ENCODE measurements around the gene STK10.

The STK10 gene

DNA sequence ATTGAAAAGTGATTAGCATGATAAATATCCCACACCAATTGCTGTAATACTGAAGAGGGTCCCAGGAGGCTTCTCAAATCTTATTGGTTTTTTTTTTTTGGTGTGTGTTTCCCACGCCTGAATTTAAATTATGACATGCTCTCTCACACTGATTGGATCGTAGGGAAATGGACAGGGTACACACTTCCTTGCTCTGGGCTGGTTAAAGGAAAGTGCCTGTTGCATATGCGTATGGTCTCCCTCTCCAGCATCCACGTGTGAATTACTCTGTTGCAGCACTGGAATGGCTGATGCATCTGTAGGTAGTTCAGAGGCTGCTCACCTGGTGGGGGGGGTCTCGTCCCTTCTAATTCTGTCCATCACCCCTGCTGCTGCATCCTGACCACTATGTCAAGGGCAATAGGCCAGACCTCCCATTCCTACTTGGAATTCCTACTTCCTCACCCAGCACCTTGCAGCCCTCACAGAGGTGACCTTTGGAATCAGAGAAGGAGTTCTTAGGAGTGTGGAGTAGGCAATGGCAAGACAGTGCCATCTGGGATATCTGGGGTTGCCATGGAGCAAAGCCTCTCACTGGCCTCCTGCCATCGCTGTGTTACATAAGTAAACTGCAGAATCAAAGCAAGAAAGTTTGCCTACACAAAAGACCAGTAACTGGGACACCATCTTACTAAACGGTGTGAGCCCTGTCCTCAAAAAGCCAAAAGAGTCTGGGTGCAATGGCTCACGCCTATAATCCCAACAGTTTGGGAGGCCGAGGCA, 110.2 kb downstream of the STK10 start:
- DNase-seq (ENCODE audit: low read depth), result no peak
- no peaks in the 10 kb centered on the region for H3K9me3 ChIP-seq (ENCODE audit: control insufficient read depth, low read length)
- no peaks in the 10 kb centered on the region for H3K27me3 ChIP-seq (replicated peaks; ENCODE audit: control insufficient read depth, insufficient read depth, low read length)
- no peak overlapping the region for H3K4me3 ChIP-seq (ENCODE audit: low read length)
- peak overlapping the region; percentile 11 for H3K9ac ChIP-seq (ENCODE audit: low read length)
- H3K36me3 ChIP-seq (ENCODE audit: control insufficient read depth, insufficient read depth, low read length, severe bottlenecking), result peaks cover 53% of the 10 kb centered on the region
- peaks cover 26% of the 10 kb centered on the region for H3K4me1 ChIP-seq (ENCODE audit: control insufficient read depth, insufficient read depth, low read length)

DNA sequence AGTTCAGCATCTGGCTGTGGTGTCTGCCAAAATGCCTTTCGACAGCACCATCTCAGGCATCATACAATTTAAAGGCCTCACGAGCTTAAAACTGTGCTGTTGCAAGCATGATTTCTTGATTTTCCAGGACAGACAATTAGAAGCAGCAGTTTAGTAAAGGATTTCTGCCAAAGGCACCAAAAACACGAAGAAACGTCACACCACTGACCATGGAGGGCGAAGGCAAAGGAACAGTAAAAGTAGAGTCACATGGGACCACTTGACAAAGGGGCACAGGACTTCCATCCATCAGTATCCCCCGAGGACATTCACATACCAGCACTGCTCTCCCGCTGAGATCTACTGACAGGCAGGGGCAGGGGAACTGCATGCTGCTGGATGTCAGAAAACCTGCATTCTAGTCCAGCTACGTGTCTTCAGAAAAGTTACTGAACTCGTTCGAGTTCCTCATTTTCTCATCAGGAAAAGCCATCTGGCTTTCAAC, 111.2 kb downstream of the STK10 start:
- DNase-seq (ENCODE audit: low read depth), result peak; percentile 70

DNA sequence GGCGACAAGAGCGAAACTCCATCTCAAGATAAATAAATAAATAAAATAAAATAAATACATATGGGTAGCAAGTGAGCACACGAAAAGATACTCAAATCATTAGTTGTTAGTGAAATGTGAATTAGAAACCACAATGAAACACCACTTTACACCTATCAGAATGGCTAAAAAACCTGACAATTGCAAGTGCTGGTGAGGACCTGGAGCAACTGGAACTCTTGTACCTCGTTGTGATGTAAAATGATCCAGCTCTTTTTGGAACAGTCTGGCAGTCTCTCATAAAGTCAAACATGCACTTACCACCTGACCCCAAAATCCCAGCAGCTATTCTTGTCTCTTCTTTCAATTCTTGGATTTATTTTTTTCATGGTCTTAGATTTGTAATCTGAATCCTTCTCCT, 112.4 kb downstream of the STK10 start:
- peaks cover 26% of the 10 kb centered on the region for H3K4me1 ChIP-seq (ENCODE audit: control insufficient read depth, insufficient read depth, low read length)
- H3K9ac ChIP-seq (ENCODE audit: low read length), result no peak overlapping the region
- no peak overlapping the region for H3K4me3 ChIP-seq (ENCODE audit: low read length)
- no peaks in the 10 kb centered on the region for H3K9me3 ChIP-seq (ENCODE audit: control insufficient read depth, low read length)
- H3K27me3 ChIP-seq (replicated peaks; ENCODE audit: control insufficient read depth, insufficient read depth, low read length), result no peaks in the 10 kb centered on the region
- DNase-seq (ENCODE audit: low read depth), result no peak
- peaks cover 47% of the 10 kb centered on the region for H3K36me3 ChIP-seq (ENCODE audit: control insufficient read depth, insufficient read depth, low read length, severe bottlenecking)

More for the DNA sequence above, 111.2 kb downstream of the STK10 start:
- Histone ChIP-seq H3K36me3 (ENCODE audit: control insufficient read depth, insufficient read depth, low read length, severe bottlenecking) (peaks cover 47% of the 10 kb centered on the region), H3K4me1 (ENCODE audit: control insufficient read depth, insufficient read depth, low read length) (peaks cover 26% of the 10 kb centered on the region), H3K9me3 (ENCODE audit: control insufficient read depth, low read length) (no peaks in the 10 kb centered on the region), H3K4me3 (ENCODE audit: low read length) (peak overlapping the region; percentile 3), H3K9ac (ENCODE audit: low read length) (peak overlapping the region; percentile 11), H3K27me3 (replicated peaks; ENCODE audit: control insufficient read depth, insufficient read depth, low read length) (no peaks in the 10 kb centered on the region)

DNA sequence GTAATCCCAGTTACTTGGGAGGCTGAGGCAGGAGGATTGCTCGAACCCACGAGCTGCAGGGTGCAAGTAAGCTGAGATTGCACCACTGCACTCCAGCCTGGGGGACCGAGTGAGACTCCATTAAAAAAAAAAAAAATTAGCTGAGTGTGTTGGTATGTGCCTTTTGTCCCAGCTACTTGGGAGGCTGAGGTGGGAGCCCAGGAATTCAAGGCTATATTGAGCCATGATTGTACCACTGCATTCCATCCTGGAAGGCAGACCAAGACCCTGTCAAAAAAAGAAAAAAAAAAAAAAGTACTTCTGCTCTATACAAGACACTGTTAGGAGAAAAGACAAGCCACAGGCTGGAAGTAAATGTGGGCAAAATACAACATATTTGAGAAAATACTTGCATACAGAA, 113.1 kb downstream of the STK10 start:
- Histone ChIP-seq H3K4me1 (ENCODE audit: control insufficient read depth, insufficient read depth, low read length) (peaks cover 26% of the 10 kb centered on the region), H3K9ac (ENCODE audit: low read length) (no peak overlapping the region), H3K4me3 (ENCODE audit: low read length) (no peak overlapping the region), H3K9me3 (ENCODE audit: control insufficient read depth, low read length) (no peaks in the 10 kb centered on the region), H3K27me3 (replicated peaks; ENCODE audit: control insufficient read depth, insufficient read depth, low read length) (no peaks in the 10 kb centered on the region), H3K36me3 (ENCODE audit: control insufficient read depth, insufficient read depth, low read length, severe bottlenecking) (peaks cover 43% of the 10 kb centered on the region)
- no peak for DNase-seq (ENCODE audit: low read depth)

- no peak overlapping the region for H3K9ac ChIP-seq (ENCODE audit: low read length)
- peaks cover 43% of the 10 kb centered on the region for H3K36me3 ChIP-seq (ENCODE audit: control insufficient read depth, insufficient read depth, low read length, severe bottlenecking)
- H3K9me3 ChIP-seq (ENCODE audit: control insufficient read depth, low read length), result no peaks in the 10 kb centered on the region
- no peak overlapping the region for H3K4me3 ChIP-seq (ENCODE audit: low read length)
- H3K4me1 ChIP-seq (ENCODE audit: control insufficient read depth, insufficient read depth, low read length), result peaks cover under 1% of the 10 kb centered on the region
- no peaks in the 10 kb centered on the region for H3K27me3 ChIP-seq (replicated peaks; ENCODE audit: control insufficient read depth, insufficient read depth, low read length)
- DNase-seq (ENCODE audit: low read depth), result no peak
These were observed 116.6 kb downstream of the STK10 start for GRCh38 chr5:172071309-172071875.

DNA sequence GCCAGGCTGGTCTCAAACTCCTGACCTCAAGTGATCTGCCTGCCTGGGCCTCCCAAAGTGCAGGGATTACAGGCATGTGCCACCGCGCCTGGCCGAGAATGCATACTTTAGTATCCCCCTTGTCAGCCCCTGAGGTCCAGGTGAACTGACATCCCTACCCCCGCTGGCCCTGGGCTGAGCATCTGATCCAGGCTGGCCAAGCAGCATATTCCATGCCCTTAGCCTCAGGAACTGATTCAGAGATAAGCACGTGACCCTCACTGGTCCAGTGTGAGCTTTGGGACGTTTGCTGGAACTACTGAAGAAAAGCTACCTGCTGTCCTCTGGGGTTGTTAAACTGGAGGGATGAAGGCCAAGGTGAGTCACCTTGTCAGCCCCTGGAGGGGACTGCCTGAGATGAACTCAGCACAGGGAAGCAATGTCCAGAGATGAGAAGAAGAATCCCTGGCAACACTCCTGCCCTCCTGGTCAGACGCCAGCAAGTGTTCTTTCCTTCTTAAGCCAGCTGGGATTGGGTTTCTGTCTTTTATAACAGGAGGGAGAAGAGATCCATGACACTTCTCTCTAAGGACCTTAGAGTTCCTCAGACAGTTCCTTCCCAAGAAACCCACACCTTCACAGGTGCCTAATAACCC, 122.5 kb downstream of the STK10 start:
- peak; percentile 47 for DNase-seq (ENCODE audit: low read depth)

GRCh38 chr5:172064766-172065165, 123.3 kb downstream of the STK10 start:
- no peak overlapping the region for H3K4me3 ChIP-seq (ENCODE audit: low read length)
- H3K9ac ChIP-seq (ENCODE audit: low read length), result no peak overlapping the region
- H3K4me1 ChIP-seq (ENCODE audit: control insufficient read depth, insufficient read depth, low read length), result peaks cover 6% of the 10 kb centered on the region
- DNase-seq (ENCODE audit: low read depth), result no peak
- H3K36me3 ChIP-seq (ENCODE audit: control insufficient read depth, insufficient read depth, low read length, severe bottlenecking), result peaks cover 60% of the 10 kb centered on the region
- H3K9me3 ChIP-seq (ENCODE audit: control insufficient read depth, low read length), result no peaks in the 10 kb centered on the region
- H3K27me3 ChIP-seq (replicated peaks; ENCODE audit: control insufficient read depth, insufficient read depth, low read length), result no peaks in the 10 kb centered on the region

More for the DNA sequence above, 122.5 kb downstream of the STK10 start:
- no peaks in the 10 kb centered on the region for H3K27me3 ChIP-seq (replicated peaks; ENCODE audit: control insufficient read depth, insufficient read depth, low read length)
- H3K9ac ChIP-seq (ENCODE audit: low read length), result no peak overlapping the region
- peaks cover 6% of the 10 kb centered on the region for H3K4me1 ChIP-seq (ENCODE audit: control insufficient read depth, insufficient read depth, low read length)
- H3K4me3 ChIP-seq (ENCODE audit: low read length), result no peak overlapping the region
- peaks cover 55% of the 10 kb centered on the region for H3K36me3 ChIP-seq (ENCODE audit: control insufficient read depth, insufficient read depth, low read length, severe bottlenecking)
- no peaks in the 10 kb centered on the region for H3K9me3 ChIP-seq (ENCODE audit: control insufficient read depth, low read length)

DNA sequence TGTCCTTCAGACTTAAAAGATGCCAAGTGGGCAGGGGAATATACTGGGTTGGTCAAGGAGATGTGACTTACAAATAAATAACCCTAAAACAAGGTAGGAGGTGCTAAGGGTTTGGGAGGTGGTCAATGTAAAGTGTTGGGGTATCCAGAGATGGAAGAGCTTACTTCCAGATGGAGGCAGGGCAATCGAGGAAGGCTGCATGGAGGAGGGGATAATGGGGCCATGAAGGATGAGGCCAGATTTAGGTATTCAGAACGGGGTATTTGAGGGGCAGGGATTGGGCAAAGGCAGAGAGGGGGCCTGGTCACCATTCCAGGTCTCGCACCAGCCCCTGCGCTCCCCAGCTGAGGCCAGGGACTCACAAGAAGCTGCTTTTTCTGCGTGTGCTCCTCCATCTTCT, 123.7 kb downstream of the STK10 start:
- Histone ChIP-seq H3K4me1 (ENCODE audit: control insufficient read depth, insufficient read depth, low read length) (peaks cover 6% of the 10 kb centered on the region), H3K4me3 (ENCODE audit: low read length) (no peak overlapping the region), H3K9me3 (ENCODE audit: control insufficient read depth, low read length) (no peaks in the 10 kb centered on the region), H3K9ac (ENCODE audit: low read length) (no peak overlapping the region), H3K36me3 (ENCODE audit: control insufficient read depth, insufficient read depth, low read length, severe bottlenecking) (peaks cover 62% of the 10 kb centered on the region), H3K27me3 (replicated peaks; ENCODE audit: control insufficient read depth, insufficient read depth, low read length) (no peaks in the 10 kb centered on the region)
- DNase-seq (ENCODE audit: low read depth), result no peak

- peaks cover 68% of the 10 kb centered on the region for H3K36me3 ChIP-seq (ENCODE audit: control insufficient read depth, insufficient read depth, low read length, severe bottlenecking)
These were observed 124.4 kb downstream of the STK10 start for GRCh38 chr5:172063463-172064235.

GRCh38 chr5:172059661-172060100, 128.3 kb downstream of the STK10 start:
- no peak overlapping the region for H3K9ac ChIP-seq (ENCODE audit: low read length)
- peaks cover 85% of the 10 kb centered on the region for H3K36me3 ChIP-seq (ENCODE audit: control insufficient read depth, insufficient read depth, low read length, severe bottlenecking)
- no peaks in the 10 kb centered on the region for H3K4me1 ChIP-seq (ENCODE audit: control insufficient read depth, insufficient read depth, low read length)
- no peaks in the 10 kb centered on the region for H3K27me3 ChIP-seq (replicated peaks; ENCODE audit: control insufficient read depth, insufficient read depth, low read length)
- H3K4me3 ChIP-seq (ENCODE audit: low read length), result no peak overlapping the region
- DNase-seq (ENCODE audit: low read depth), result peak; percentile 48
- H3K9me3 ChIP-seq (ENCODE audit: control insufficient read depth, low read length), result no peaks in the 10 kb centered on the region

More at GRCh38 chr5:172063463-172064235, 124.4 kb downstream of the STK10 start:
- no peak overlapping the region for H3K4me3 ChIP-seq (ENCODE audit: low read length)
- no peak for DNase-seq (ENCODE audit: low read depth)
- no peaks in the 10 kb centered on the region for H3K27me3 ChIP-seq (replicated peaks; ENCODE audit: control insufficient read depth, insufficient read depth, low read length)
- H3K4me1 ChIP-seq (ENCODE audit: control insufficient read depth, insufficient read depth, low read length), result peaks cover 6% of the 10 kb centered on the region
- H3K9ac ChIP-seq (ENCODE audit: low read length), result no peak overlapping the region
- no peaks in the 10 kb centered on the region for H3K9me3 ChIP-seq (ENCODE audit: control insufficient read depth, low read length)

- Histone ChIP-seq H3K4me3 (ENCODE audit: low read length) (no peak overlapping the region), H3K4me1 (ENCODE audit: control insufficient read depth, insufficient read depth, low read length) (no peaks in the 10 kb centered on the region), H3K9ac (ENCODE audit: low read length) (no peak overlapping the region), H3K36me3 (ENCODE audit: control insufficient read depth, insufficient read depth, low read length, severe bottlenecking) (peaks cover 84% of the 10 kb centered on the region), H3K9me3 (ENCODE audit: control insufficient read depth, low read length) (no peaks in the 10 kb centered on the region), H3K27me3 (replicated peaks; ENCODE audit: control insufficient read depth, insufficient read depth, low read length) (no peaks in the 10 kb centered on the region)
- no peak for DNase-seq (ENCODE audit: low read depth)
These were observed 129.9 kb downstream of the STK10 start for GRCh38 chr5:172058088-172058487.

All from adipocyte (in vitro differentiated cells).